AG09309 (cell line): ENCODE data around the gene SREK1IP1.
"Not testable (repeated sequence)": the region's sequence is repeated elsewhere in the genome, so short reads cannot be mapped to it uniquely, and the experiment has no call there.

Experiments
- DNase-seq: peaks from one replicate; pipeline ENCODE4 v3.0.0-alpha.2; 2010; ENCODE audit warnings: low read depth
- H3K4me3 ChIP-seq: 2 replicates; pipeline ENCODE4 v1.5.1; 2011; ENCODE audit warnings: mild to moderate bottlenecking, low read depth, low read length, moderate library complexity; ENCODE audit not compliant: control insufficient read depth
- TF ChIP-seq, protein P1 (sequence below): IDR thresholded peaks from 2 replicates; pipeline ENCODE4 v1.5.1; 2011; ENCODE audit warnings: mild to moderate bottlenecking, low read depth, low read length, inconsistent platforms; ENCODE audit not compliant: insufficient read depth, control insufficient read depth; ENCODE audit errors: missing control alignments

Gene SREK1IP1

DNA sequence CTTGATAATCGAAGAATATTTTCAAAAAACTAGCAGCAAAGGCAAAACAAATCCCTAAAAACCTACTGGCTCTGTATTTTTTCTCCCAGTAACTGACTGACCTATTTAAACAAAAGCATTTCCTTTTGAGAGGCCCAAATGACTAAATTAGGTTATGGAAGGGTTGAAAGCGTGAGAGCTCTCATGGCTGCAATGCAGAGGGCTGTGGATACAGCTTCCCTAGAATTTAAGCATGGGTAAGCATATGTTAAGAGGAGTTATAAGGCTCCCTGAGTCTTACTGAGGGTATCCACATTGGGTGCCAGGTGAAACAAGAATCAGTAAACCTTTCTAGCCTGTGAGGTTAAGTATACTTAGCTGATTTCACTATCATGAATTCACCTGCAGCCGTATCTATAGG is 45.9 kb downstream of the SREK1IP1 start:
- TF ChIP-seq, protein P1, sequence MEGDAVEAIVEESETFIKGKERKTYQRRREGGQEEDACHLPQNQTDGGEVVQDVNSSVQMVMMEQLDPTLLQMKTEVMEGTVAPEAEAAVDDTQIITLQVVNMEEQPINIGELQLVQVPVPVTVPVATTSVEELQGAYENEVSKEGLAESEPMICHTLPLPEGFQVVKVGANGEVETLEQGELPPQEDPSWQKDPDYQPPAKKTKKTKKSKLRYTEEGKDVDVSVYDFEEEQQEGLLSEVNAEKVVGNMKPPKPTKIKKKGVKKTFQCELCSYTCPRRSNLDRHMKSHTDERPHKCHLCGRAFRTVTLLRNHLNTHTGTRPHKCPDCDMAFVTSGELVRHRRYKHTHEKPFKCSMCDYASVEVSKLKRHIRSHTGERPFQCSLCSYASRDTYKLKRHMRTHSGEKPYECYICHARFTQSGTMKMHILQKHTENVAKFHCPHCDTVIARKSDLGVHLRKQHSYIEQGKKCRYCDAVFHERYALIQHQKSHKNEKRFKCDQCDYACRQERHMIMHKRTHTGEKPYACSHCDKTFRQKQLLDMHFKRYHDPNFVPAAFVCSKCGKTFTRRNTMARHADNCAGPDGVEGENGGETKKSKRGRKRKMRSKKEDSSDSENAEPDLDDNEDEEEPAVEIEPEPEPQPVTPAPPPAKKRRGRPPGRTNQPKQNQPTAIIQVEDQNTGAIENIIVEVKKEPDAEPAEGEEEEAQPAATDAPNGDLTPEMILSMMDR, result no peak
- H3K4me3 ChIP-seq, result no peak overlapping the region
- no peak for DNase-seq

- not testable (repeated sequence) for DNase-seq, H3K4me3 ChIP-seq
These were observed 54.0 kb downstream of the SREK1IP1 start for GRCh38 chr5:64714495-64714894.

DNA sequence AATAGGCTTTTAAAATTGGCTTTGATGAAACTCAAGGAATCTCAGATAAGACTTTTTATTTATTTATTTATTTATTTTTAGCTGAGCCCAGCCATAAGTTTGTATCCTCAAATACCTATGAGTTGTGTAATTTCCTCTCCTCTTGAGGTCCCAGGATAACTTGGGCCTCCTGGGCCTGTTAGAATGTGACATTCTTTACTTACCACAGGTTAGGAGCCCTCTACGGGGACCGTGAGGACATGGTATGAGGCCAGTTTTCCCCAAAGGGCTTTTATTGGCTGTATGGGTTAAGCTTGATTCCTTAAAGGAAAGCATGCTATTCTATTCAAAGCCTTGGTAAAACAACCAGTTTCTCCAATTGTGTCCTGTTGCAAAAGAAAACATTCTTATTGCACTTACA is 61.3 kb downstream of the SREK1IP1 start:
- no peak overlapping the region for H3K4me3 ChIP-seq
- DNase-seq, result no peak
- TF ChIP-seq, protein P1, result no peak

DNA sequence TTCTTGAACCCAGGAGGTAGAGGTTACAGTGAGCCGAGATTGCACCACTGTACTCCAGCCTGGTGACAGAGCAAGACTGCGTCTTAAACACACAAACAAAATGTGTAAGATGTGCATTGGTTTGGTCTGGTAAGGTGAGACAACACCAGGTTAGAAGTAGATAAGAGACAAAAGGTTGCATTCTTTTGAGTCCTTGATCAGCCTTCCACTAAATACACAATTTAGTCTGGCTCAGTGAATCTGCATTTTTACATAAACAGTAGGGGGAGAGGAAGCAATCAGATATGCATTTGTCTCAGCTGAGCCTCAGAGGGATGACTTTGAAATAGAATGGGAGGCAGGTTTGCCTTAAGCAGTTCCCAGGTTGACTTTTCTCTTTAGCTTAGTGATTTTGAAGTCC is 62.4 kb downstream of the SREK1IP1 start:
- DNase-seq, H3K4me3 ChIP-seq: not testable (repeated sequence)

DNA sequence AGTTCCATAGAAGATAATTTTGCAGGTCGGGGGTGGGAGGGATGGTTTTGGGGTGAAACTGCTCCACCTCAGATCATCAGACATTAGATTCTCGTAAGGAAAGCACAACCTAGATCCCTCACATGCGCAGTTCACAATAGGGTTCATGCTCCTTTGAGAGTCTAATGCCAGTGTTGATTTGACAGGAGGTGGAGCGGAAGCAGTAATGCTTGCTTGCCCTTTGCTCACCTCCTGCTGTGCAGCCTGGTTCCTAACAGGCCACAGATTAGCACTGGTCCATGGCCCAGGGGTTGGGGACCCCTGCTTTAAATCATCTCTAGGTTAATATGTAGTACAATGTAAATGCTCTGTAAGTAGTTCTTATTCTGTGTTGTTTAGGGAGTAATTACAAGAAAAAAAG is 67.7 kb downstream of the SREK1IP1 start:
- TF ChIP-seq, protein P1, result no peak
- no peak overlapping the region for H3K4me3 ChIP-seq
- no peak for DNase-seq

GRCh38 chr5:64696414-64696813 is 72.1 kb downstream of the SREK1IP1 start:
- not testable (repeated sequence) for H3K4me3 ChIP-seq, DNase-seq

- no peak overlapping the region for H3K4me3 ChIP-seq
- TF ChIP-seq, protein P1, result no peak
- DNase-seq, result no peak
These were observed 74.9 kb downstream of the SREK1IP1 start for GRCh38 chr5:64693636-64694035.

- no peak overlapping the region for H3K4me3 ChIP-seq
- DNase-seq, result no peak
- TF ChIP-seq, protein P1, result no peak
These were observed 77.2 kb downstream of the SREK1IP1 start for GRCh38 chr5:64691291-64691690.
